ENCODE data around the gene RGS3.

Gene RGS3

DNA sequence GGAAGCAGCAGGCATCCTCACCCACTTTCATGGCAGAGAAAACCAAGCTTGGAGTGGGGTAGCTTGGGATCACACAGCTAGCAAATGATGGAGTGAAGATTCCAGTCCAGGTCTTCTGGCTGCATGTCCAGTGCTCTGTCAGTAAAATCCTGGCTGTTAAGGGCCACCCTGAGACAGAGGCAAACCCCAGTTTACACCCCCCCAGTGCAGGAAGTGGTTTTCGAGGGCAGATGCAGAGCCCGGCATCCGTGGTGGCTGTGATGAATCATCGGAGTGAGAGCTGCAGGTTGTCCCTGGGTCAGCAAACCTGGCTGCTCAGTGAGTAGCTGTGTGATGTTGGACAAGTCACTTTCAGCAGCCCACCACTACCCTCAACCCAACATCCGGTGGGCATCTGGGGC lies 115.4 kb downstream of the RGS3 start:
- peaks cover 4% of the 10 kb centered on the region; the same call in 1 of the 2 replicates for H4K20me1 ChIP-seq (ENCODE audit: insufficient read depth, low read length)
- peaks cover 7% of the 10 kb centered on the region; the same call in 1 of the 2 replicates for H3K27me3 ChIP-seq (ENCODE audit: low read depth, low read length)
- no peaks in the 10 kb centered on the region for H3K9me3 ChIP-seq (ENCODE audit: insufficient read depth, low read length)
- no peak overlapping the region for H2AFZ ChIP-seq (ENCODE audit: low read depth, low read length)
- peak overlapping the region; percentile 63 for H3K4me3 ChIP-seq (ENCODE audit: low read length)
- peak overlapping the region; percentile 93 for H3K27ac ChIP-seq (ENCODE audit: low read length)
- TF ChIP-seq EZH2phosphoT487 (IDR thresholded peaks at IDR 0.05; ENCODE audit: low read depth) = no peak
- TF ChIP-seq, protein P1, sequence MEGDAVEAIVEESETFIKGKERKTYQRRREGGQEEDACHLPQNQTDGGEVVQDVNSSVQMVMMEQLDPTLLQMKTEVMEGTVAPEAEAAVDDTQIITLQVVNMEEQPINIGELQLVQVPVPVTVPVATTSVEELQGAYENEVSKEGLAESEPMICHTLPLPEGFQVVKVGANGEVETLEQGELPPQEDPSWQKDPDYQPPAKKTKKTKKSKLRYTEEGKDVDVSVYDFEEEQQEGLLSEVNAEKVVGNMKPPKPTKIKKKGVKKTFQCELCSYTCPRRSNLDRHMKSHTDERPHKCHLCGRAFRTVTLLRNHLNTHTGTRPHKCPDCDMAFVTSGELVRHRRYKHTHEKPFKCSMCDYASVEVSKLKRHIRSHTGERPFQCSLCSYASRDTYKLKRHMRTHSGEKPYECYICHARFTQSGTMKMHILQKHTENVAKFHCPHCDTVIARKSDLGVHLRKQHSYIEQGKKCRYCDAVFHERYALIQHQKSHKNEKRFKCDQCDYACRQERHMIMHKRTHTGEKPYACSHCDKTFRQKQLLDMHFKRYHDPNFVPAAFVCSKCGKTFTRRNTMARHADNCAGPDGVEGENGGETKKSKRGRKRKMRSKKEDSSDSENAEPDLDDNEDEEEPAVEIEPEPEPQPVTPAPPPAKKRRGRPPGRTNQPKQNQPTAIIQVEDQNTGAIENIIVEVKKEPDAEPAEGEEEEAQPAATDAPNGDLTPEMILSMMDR (IDR thresholded peaks at IDR 0.05; ENCODE audit: low read depth, low read length) = no peak
- H3K36me3 ChIP-seq (replicated peaks; ENCODE audit: low read depth, low read length) = peaks cover 9% of the 10 kb centered on the region
- H3K9ac ChIP-seq (ENCODE audit: low read length) = peak overlapping the region; percentile 66
- H3K4me1 ChIP-seq (ENCODE audit: low read length) = peaks cover 86% of the 10 kb centered on the region
- peak overlapping the region; percentile 75 for H3K4me2 ChIP-seq (ENCODE audit: low read length)
- no peaks in the 10 kb centered on the region for H3K79me2 ChIP-seq (ENCODE audit: low read length)

DNA sequence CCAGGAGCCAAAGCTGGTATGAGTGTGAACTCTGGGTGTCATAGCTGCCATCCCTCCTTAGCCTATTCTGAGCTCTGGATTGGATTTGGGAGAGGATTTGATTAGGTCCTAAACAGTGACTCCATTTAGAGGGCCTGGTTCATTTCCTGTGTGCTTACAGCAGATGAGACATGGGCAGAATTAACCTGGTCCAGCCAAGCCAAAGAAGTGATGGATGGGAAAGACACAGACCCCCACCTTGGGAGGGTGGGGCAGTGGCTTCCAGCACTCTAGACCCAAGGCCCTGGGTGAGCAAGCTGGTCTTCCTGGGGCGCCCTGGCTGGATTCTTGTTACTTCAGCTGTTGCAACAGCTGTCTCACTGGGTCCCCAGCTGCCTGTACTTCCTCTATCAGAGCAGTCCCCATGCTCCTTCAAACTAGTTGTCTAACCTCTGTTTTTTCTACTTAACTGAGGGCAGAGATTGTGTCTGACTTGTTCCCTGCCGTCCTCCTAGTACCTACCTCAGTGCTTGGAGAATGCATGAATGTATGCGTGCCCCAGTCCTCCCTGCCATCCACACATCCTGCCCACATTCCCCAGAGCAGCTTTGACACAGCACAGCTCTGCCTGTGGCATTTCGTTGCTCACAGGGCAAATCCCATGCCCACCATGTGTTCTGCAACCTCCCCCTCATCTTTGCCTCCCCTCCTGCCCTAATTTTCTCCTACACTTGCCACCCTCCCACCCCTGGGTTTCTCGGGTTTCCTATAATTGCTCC lies 115.9 kb downstream of the RGS3 start:
- H3K9ac ChIP-seq (ENCODE audit: low read length) = peak overlapping the region; percentile 66
- peak overlapping the region; percentile 75 for H3K4me2 ChIP-seq (ENCODE audit: low read length)
- peaks cover 4% of the 10 kb centered on the region; the same call in 1 of the 2 replicates for H4K20me1 ChIP-seq (ENCODE audit: insufficient read depth, low read length)
- peaks cover 2% of the 10 kb centered on the region; the same call in 1 of the 2 replicates for H3K27me3 ChIP-seq (ENCODE audit: low read depth, low read length)
- H3K4me3 ChIP-seq (ENCODE audit: low read length) = peak overlapping the region; percentile 63
- H3K9me3 ChIP-seq (ENCODE audit: insufficient read depth, low read length) = no peaks in the 10 kb centered on the region
- no peak overlapping the region for H2AFZ ChIP-seq (ENCODE audit: low read depth, low read length)
- H3K4me1 ChIP-seq (ENCODE audit: low read length) = peaks cover 82% of the 10 kb centered on the region
- TF ChIP-seq, protein P1 (IDR thresholded peaks at IDR 0.05; ENCODE audit: low read depth, low read length) = no peak
- TF ChIP-seq EZH2phosphoT487 (IDR thresholded peaks at IDR 0.05; ENCODE audit: low read depth) = no peak
- no peaks in the 10 kb centered on the region for H3K79me2 ChIP-seq (ENCODE audit: low read length)
- H3K36me3 ChIP-seq (replicated peaks; ENCODE audit: low read depth, low read length) = peaks cover 15% of the 10 kb centered on the region
- H3K27ac ChIP-seq (ENCODE audit: low read length) = peak overlapping the region; percentile 93

DNA sequence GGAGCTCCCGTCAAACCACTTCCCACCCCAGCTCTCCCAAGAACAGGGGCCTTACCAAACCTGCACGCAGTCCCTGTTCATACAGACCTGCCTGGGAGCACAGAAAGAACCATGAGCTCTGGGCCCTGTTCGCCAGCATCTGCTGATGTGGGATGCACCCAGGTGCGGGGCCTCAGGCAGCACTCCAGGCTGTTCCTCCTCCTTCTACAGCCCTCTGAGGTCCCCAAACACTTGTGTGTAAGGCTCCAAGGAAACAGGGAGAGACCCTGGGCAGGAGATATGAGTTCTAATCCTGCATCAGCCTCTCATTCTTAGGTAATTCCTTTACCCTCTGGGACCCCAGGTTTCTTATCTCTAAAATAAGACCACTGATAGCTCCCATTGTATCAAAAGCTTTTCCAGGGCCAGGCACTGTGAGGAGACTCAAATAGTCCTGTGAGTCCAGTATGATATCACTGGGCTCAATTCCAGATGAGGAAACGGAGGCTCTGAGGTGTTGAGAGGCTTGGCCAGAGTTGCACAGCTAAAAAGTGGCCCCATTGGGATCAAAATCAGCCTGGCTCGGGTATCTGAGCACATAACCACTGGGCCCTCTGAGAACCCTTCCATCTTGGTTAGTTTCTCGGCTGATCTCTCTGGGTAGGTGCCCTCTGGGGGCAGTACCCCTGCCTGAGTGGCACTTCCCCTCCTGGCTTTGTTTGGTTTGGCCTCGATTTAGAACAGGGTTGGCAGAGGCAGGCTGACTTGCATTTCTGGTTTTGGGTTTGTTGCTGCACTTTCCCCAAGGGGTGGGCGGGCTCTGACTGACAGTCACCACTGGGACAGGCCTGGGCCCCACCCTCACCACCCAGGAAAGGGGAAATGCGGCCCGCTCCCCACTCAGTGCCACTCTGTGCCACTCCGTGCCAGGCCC lies 116.8 kb downstream of the RGS3 start:
- peak overlapping the region; percentile 63 for H3K4me3 ChIP-seq (ENCODE audit: low read length)
- peak overlapping the region; percentile 93 for H3K27ac ChIP-seq (ENCODE audit: low read length)
- H3K36me3 ChIP-seq (replicated peaks; ENCODE audit: low read depth, low read length) = peaks cover 23% of the 10 kb centered on the region
- peaks cover 74% of the 10 kb centered on the region for H3K4me1 ChIP-seq (ENCODE audit: low read length)
- H3K4me2 ChIP-seq (ENCODE audit: low read length) = peak overlapping the region; percentile 75
- H3K9me3 ChIP-seq (ENCODE audit: insufficient read depth, low read length) = no peaks in the 10 kb centered on the region
- TF ChIP-seq EZH2phosphoT487 (IDR thresholded peaks at IDR 0.05; ENCODE audit: low read depth) = no peak
- TF ChIP-seq, protein P1 (IDR thresholded peaks at IDR 0.05; ENCODE audit: low read depth, low read length) = no peak
- no peaks in the 10 kb centered on the region for H3K27me3 ChIP-seq (ENCODE audit: low read depth, low read length)
- H4K20me1 ChIP-seq (ENCODE audit: insufficient read depth, low read length) = peaks cover 4% of the 10 kb centered on the region; the same call in 1 of the 2 replicates
- H3K9ac ChIP-seq (ENCODE audit: low read length) = peak overlapping the region; percentile 66
- H3K79me2 ChIP-seq (ENCODE audit: low read length) = no peaks in the 10 kb centered on the region
- no peak overlapping the region for H2AFZ ChIP-seq (ENCODE audit: low read depth, low read length)

DNA sequence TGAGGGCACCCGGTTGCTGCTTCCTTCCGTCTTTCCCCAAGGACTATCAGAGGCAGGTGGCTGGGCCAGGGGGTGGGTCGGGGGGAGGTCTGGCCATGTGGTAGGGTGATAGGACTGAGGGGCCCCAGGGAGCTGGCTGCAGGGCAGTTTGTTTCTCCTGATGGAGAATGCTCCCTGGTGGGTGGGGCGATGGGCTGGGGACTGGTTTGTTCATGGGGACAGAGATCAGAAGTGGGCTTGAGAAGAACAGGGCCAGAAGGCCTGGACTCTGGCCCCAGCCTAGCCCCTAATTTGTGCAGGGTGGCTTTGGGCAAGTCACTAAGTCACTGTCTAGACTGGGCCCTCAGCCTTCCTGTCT lies 117.4 kb downstream of the RGS3 start:
- TF ChIP-seq EZH2phosphoT487 (IDR thresholded peaks at IDR 0.05; ENCODE audit: low read depth) = no peak
- TF ChIP-seq, protein P1 (IDR thresholded peaks at IDR 0.05; ENCODE audit: low read depth, low read length) = no peak
- no peaks in the 10 kb centered on the region for H3K9me3 ChIP-seq (ENCODE audit: insufficient read depth, low read length)
- peaks cover 4% of the 10 kb centered on the region; the same call in 1 of the 2 replicates for H4K20me1 ChIP-seq (ENCODE audit: insufficient read depth, low read length)
- H3K27me3 ChIP-seq (ENCODE audit: low read depth, low read length) = no peaks in the 10 kb centered on the region
- H3K27ac ChIP-seq (ENCODE audit: low read length) = peak overlapping the region; percentile 93
- peak overlapping the region; percentile 63 for H3K4me3 ChIP-seq (ENCODE audit: low read length)
- H3K36me3 ChIP-seq (replicated peaks; ENCODE audit: low read depth, low read length) = peaks cover 28% of the 10 kb centered on the region
- H3K4me1 ChIP-seq (ENCODE audit: low read length) = peaks cover 67% of the 10 kb centered on the region
- no peaks in the 10 kb centered on the region for H3K79me2 ChIP-seq (ENCODE audit: low read length)
- no peak overlapping the region for H2AFZ ChIP-seq (ENCODE audit: low read depth, low read length)
- peak overlapping the region; percentile 75 for H3K4me2 ChIP-seq (ENCODE audit: low read length)
- peak overlapping the region; percentile 66 for H3K9ac ChIP-seq (ENCODE audit: low read length)

All from OCI-LY3 (cell line).